IMR-90 (cell line): ENCODE measurements around the gene STAT6. TPM values are rescaled to one million over a fixed set of nuclear protein-coding genes. Genes with fewer than 3 reads are reported as not detected.

Experiments
- ATAC-seq: fragments of 200-7000 bp; cut with Tn5 transposase; 2 replicates; pipeline ENCODE4 v1.9.1; 2020; ENCODE audit warnings: low read depth, mild to moderate bottlenecking, moderate library complexity
- BruUV-seq: library from RNA; stranded (reverse); fragments of 400-500 nt; replicated peaks from 2 replicates; lab custom pipeline; 2021; lab: Mats Ljungman, UMichigan
- CTCF ChIA-PET: fragments of 300-600 bp; formaldehyde crosslinking; extraction: SDS; loops from one replicate; lab custom pipeline; 2021; ENCODE audit warnings: antibody characterized with exemption; lab: Yijun Ruan, JAX
- POLR2A ChIA-PET: fragments of 300-600 bp; sonication (Branson Sonifier 250); formaldehyde crosslinking; loops from one replicate; lab custom pipeline; 2022; ENCODE audit warnings: antibody characterized with exemption; ENCODE audit not compliant: unreplicated experiment; lab: Charles Lee
- DNase-seq: peaks from one replicate; pipeline ENCODE4 v3.0.0; 2013
- H2AFZ ChIP-seq: replicated peaks from 2 replicates; pipeline ENCODE3; 2013; ENCODE audit warnings: low read length, mild to moderate bottlenecking; ENCODE audit not compliant: poor library complexity
- H2AK5ac ChIP-seq: 2 replicates; pipeline ENCODE4 v1.6.1; 2013; ENCODE audit warnings: low read depth, low read length, inconsistent platforms
- H2AK9ac ChIP-seq: replicated peaks from 2 replicates; pipeline ENCODE3; 2013; ENCODE audit warnings: mild to moderate bottlenecking, low read depth, low read length, moderate library complexity; ENCODE audit not compliant: poor library complexity
- H2BK120ac ChIP-seq: 2 replicates; pipeline ENCODE4 v1.6.1; 2013; ENCODE audit warnings: low read depth, low read length, inconsistent platforms
- H2BK15ac ChIP-seq: 3 replicates; pipeline ENCODE4 v1.6.1; 2013; ENCODE audit warnings: low read depth, low read length, inconsistent platforms
- H2BK20ac ChIP-seq: 2 replicates; pipeline ENCODE4 v1.6.1; 2013; ENCODE audit warnings: low read depth, mild to moderate bottlenecking, inconsistent platforms, low read length, moderate library complexity
- H2BK5ac ChIP-seq: 2 replicates; pipeline ENCODE4 v1.6.1; 2013; ENCODE audit warnings: mild to moderate bottlenecking, low read depth, low read length, inconsistent platforms; ENCODE audit not compliant: poor library complexity, severe bottlenecking
- H3K14ac ChIP-seq: replicated peaks from 2 replicates; pipeline ENCODE4 v1.6.1; 2013; ENCODE audit warnings: low read depth, low read length, inconsistent platforms
- H3K18ac ChIP-seq: 2 replicates; pipeline ENCODE4 v1.6.1; 2013; ENCODE audit warnings: low read depth, low read length, control low read depth
- H3K23ac ChIP-seq: 2 replicates; pipeline ENCODE4 v1.6.1; 2013; ENCODE audit warnings: low read depth, low read length, inconsistent platforms
- H3K27ac ChIP-seq: 2 replicates; pipeline ENCODE4 v1.5.1; 2013; ENCODE audit warnings: mild to moderate bottlenecking, control low read depth, low read length; ENCODE audit not compliant: insufficient read depth
- H3K27me3 ChIP-seq: 2 replicates; pipeline ENCODE4 v1.6.1; 2013; ENCODE audit warnings: low read length; ENCODE audit not compliant: control insufficient read depth, insufficient read depth
- H3K36me3 ChIP-seq: 2 replicates; pipeline ENCODE4 v1.6.1; 2013; ENCODE audit warnings: low read length, mixed read lengths; ENCODE audit not compliant: control insufficient read depth, insufficient read depth
- H3K4ac ChIP-seq: 2 replicates; pipeline ENCODE4 v1.6.1; 2013; ENCODE audit warnings: low read depth, low read length, inconsistent platforms
- H3K4me1 ChIP-seq: 2 replicates; pipeline ENCODE4 v1.6.1; 2013; ENCODE audit warnings: low read length, mixed read lengths; ENCODE audit not compliant: control insufficient read depth, insufficient read depth
- H3K4me2 ChIP-seq: 2 replicates; pipeline ENCODE4 v1.6.1; 2013; ENCODE audit warnings: low read depth, mild to moderate bottlenecking, control low read depth, low read length, moderate library complexity
- H3K4me3 ChIP-seq: 2 replicates; pipeline ENCODE4 v1.5.1; 2013; ENCODE audit warnings: low read depth, mild to moderate bottlenecking, control low read depth, low read length, moderate library complexity; ENCODE audit not compliant: insufficient read depth
- H3K56ac ChIP-seq: 2 replicates; pipeline ENCODE4 v1.6.1; 2013; ENCODE audit warnings: low read length, inconsistent platforms; ENCODE audit not compliant: insufficient read depth; ENCODE audit errors: extremely low read depth
- H3K79me1 ChIP-seq, 2 experiments: 2 replicates each; pipeline ENCODE4 v1.6.1; 2013; ENCODE audit warnings: low read length in 2 of 2, inconsistent platforms in 1 of 2, low read depth in 1 of 2
- H3K9ac ChIP-seq: 2 replicates; pipeline ENCODE4 v1.6.1; 2013; ENCODE audit warnings: low read depth, low read length, control low read depth
- H3K9me1 ChIP-seq: 2 replicates; pipeline ENCODE4 v1.6.1; 2013; ENCODE audit warnings: low read length, inconsistent platforms; ENCODE audit not compliant: insufficient read depth
- H3K9me3 ChIP-seq: 2 replicates; pipeline ENCODE4 v1.6.1; 2013; ENCODE audit warnings: low read length; ENCODE audit not compliant: control insufficient read depth, insufficient read depth
- H4K20me1 ChIP-seq: 2 replicates; pipeline ENCODE4 v1.6.1; 2013; ENCODE audit warnings: low read length, inconsistent platforms; ENCODE audit not compliant: insufficient read depth
- H4K5ac ChIP-seq: 2 replicates; pipeline ENCODE4 v1.6.1; 2013; ENCODE audit warnings: mild to moderate bottlenecking, low read depth, low read length, control low read depth
- H4K8ac ChIP-seq, 2 experiments: 2 replicates each; pipeline ENCODE4 v1.6.1; 2013; ENCODE audit warnings: low read depth in 2 of 2, low read length in 2 of 2, control low read depth in 1 of 2, inconsistent platforms in 1 of 2
- H4K91ac ChIP-seq: 2 replicates; pipeline ENCODE4 v1.6.1; 2013; ENCODE audit warnings: low read depth, low read length, inconsistent platforms; ENCODE audit not compliant: insufficient read depth
- BHLHE40 ChIP-seq: fragments of 150-350 bp; IDR thresholded peaks from 2 replicates; pipeline ENCODE4 v1.6.1; 2016; ENCODE audit warnings: mild to moderate bottlenecking, low read depth, low read length
- CHD1 ChIP-seq: IDR thresholded peaks from 2 replicates; pipeline ENCODE4 v1.6.1; 2012; ENCODE audit warnings: low read depth, low read length, improper control_type of control experiment
- ELK1 ChIP-seq: fragments of 150-350 bp; IDR thresholded peaks from 2 replicates; pipeline ENCODE4 v1.6.1; 2016; ENCODE audit warnings: low read depth, mild to moderate bottlenecking, low read length, moderate library complexity, borderline replicate concordance
- FOS ChIP-seq: fragments of 150-350 bp; IDR thresholded peaks from 2 replicates; pipeline ENCODE4 v1.6.1; 2016; ENCODE audit warnings: low read depth, low read length
- MAZ ChIP-seq: IDR thresholded peaks from 2 replicates; pipeline ENCODE4 v1.6.1; 2012; ENCODE audit warnings: low read depth, mild to moderate bottlenecking, low read length, improper control_type of control experiment, moderate library complexity, borderline replicate concordance
- MXI1 ChIP-seq: IDR thresholded peaks from 2 replicates; pipeline ENCODE4 v1.6.1; 2012; ENCODE audit warnings: low read depth, mild to moderate bottlenecking, low read length, moderate library complexity, borderline replicate concordance
- POLR2A ChIP-seq: IDR thresholded peaks from 2 replicates; pipeline ENCODE4 v1.6.1; 2012; ENCODE audit warnings: mild to moderate bottlenecking, low read depth, low read length
- RAD21 ChIP-seq: IDR thresholded peaks from 2 replicates; pipeline ENCODE4 v1.6.1; 2012; ENCODE audit warnings: low read length, improper control_type of control experiment
- SMC3 ChIP-seq: fragments of 150-350 bp; IDR thresholded peaks from 2 replicates; pipeline ENCODE4 v1.6.1; 2016; ENCODE audit warnings: low read depth, mild to moderate bottlenecking, antibody characterized with exemption, low read length, moderate library complexity
- WGBS, 2 experiments: methylation state at CpG; one replicate each; pipeline versions ENCODE4 v1.1.5 to v1.1.7; 2013; ENCODE audit warnings: missing lambda C conversion rate in 2 of 2; ENCODE audit not compliant: insufficient read length in 1 of 2; ENCODE audit errors: extremely low coverage in 2 of 2; 5-methylcytosine and 5-hydroxymethylcytosine counted together
- dilution Hi-C: fragments of 300-500 bp; cut with HindIII; formaldehyde crosslinking; loops from one replicate; pipeline ENCODE4 v1.14.3; 2018; ENCODE audit warnings: low sequenced_read_pairs; ENCODE audit not compliant: unreplicated experiment
- in situ Hi-C: fragments of 300-500 bp; cut with MboI; formaldehyde crosslinking; loops from 3 replicates; pipeline ENCODE4 v1.14.3; 2019; ENCODE audit warnings: low sequenced_read_pairs, inconsistent platforms, mixed read lengths
- intact Hi-C: fragments of 100-400 bp; cut with micrococcal nuclease; formaldehyde crosslinking; loops from 2 replicates; pipeline ENCODE4 v1.10.0; 2022
- polyA plus RNA-seq, 3 experiments: library from polyadenylated mRNA; depleted of rRNA; stranded (reverse); fragments of >200 nt; gene quantifications; 2 replicates each; pipeline ENCODE4 v1.2.3, GENCODE V29; 2012; ENCODE audit warnings: low replicate concordance in 1 of 3
- total RNA-seq: library from RNA; depleted of rRNA; stranded (reverse); fragments of >200 nt; gene quantifications from 2 replicates; pipeline ENCODE4 v1.2.3, GENCODE V29; 2012
- TF ChIP-seq, protein P1 (sequence below): conservative IDR thresholded peaks from 2 replicates; pipeline ENCODE4 v1.5.1; 2012; ENCODE audit warnings: mild to moderate bottlenecking, low read depth, low read length, improper control_type of control experiment
- TF ChIP-seq, protein P2 (sequence below): fragments of 150-350 bp; IDR thresholded peaks from 2 replicates; pipeline ENCODE4 v1.6.1; 2017; ENCODE audit warnings: mild to moderate bottlenecking, antibody characterized with exemption, low read length, low read depth

Gene STAT6
- total and polyA plus RNA-seq, 2 of the 4 experiments (the other 2 are of a cell fraction) = 43.4 to 96.9 TPM

DNA sequence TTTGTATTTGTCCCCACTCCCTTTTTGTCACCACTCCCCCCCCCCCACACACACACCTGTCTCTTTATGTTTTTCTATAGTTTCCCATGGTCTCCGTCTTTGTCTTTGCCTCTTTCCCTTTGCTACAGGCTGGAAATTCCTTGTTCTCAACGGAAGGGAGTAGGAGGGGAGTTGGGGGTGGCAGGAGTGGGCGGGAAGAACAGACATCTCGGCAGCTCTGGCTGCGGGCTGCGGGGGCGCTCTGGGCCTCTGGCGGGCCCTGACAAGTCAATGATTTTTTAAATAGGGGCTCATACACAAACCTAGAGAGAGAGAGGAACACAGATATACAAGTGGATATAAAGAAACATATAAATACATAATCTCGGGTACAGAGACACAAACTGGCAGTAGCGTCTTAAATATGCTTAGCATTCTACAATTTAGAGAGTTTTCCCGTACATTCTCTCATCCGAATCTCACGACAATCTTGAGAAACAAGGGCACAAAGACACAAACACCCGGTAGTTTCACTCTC, 24.6 kb downstream of the STAT6 start:
- dilution Hi-C loops (no loop called here), in situ Hi-C loops (no loop called here), intact Hi-C loops (no loop called here)
- H3K14ac ChIP-seq = peak overlapping the region; percentile 97
- peaks cover 6% of the 10 kb centered on the region for H3K9me1 ChIP-seq
- H2AK9ac ChIP-seq = peak overlapping the region; percentile 98
- no TSS peak for BruUV-seq
- peaks cover 12% of the 10 kb centered on the region for H3K4me1 ChIP-seq
- peaks cover 5 to 31% of the 10 kb centered on the region in 2 experiments; a peak in 3 of 4 replicates for H3K79me1 ChIP-seq
- peak overlapping the region; percentile 89 for H2AK5ac ChIP-seq
- H3K4ac ChIP-seq = peak overlapping the region; percentile 98
- peak overlapping the region; percentile 59 for H3K4me3 ChIP-seq
- ChIA-PET POLR2A (interaction anchor here (0.6 to 1.6 kb wide), 3 partner anchors 8 to 41 kb away, joined by 3 to 9 read pairs (median 4); partner anchors contain the start of gene NEMP1), CTCF (interaction anchor here (1.0 kb wide), 1 partner anchor 153 kb away, joined by 3 read pairs; no protein-coding TSS in a partner anchor)
- H2BK15ac ChIP-seq = peak overlapping the region; percentile 90
- peak overlapping the region; percentile 91 for H3K9ac ChIP-seq
- peak overlapping the region; percentile 98 for H3K27ac ChIP-seq
- H2AFZ ChIP-seq = peak overlapping the region; percentile 85
- peak overlapping the region; percentile 99 for H3K23ac ChIP-seq
- ATAC-seq (peak; percentile 4), DNase-seq (peak; percentile 83)
- 0% methylated on average over 3 of the region's 14 CpGs; no CpG with 5 or more reads in 1 of the 2 experiments for WGBS, 2 experiments
- H2BK120ac ChIP-seq = peak overlapping the region; percentile 92
- peak overlapping the region; percentile 88 for H3K4me2 ChIP-seq
- H4K5ac ChIP-seq = peak overlapping the region; percentile 85
- H2BK20ac ChIP-seq = peak overlapping the region; percentile 63
- H4K91ac ChIP-seq = peak overlapping the region; percentile 95
- H3K18ac ChIP-seq = peak overlapping the region; percentile 80
- H3K27me3 ChIP-seq = no peaks in the 10 kb centered on the region
- H4K20me1 ChIP-seq = peaks cover 23% of the 10 kb centered on the region
- H2BK5ac ChIP-seq = peak overlapping the region; percentile 88
- TF ChIP-seq, protein P1, sequence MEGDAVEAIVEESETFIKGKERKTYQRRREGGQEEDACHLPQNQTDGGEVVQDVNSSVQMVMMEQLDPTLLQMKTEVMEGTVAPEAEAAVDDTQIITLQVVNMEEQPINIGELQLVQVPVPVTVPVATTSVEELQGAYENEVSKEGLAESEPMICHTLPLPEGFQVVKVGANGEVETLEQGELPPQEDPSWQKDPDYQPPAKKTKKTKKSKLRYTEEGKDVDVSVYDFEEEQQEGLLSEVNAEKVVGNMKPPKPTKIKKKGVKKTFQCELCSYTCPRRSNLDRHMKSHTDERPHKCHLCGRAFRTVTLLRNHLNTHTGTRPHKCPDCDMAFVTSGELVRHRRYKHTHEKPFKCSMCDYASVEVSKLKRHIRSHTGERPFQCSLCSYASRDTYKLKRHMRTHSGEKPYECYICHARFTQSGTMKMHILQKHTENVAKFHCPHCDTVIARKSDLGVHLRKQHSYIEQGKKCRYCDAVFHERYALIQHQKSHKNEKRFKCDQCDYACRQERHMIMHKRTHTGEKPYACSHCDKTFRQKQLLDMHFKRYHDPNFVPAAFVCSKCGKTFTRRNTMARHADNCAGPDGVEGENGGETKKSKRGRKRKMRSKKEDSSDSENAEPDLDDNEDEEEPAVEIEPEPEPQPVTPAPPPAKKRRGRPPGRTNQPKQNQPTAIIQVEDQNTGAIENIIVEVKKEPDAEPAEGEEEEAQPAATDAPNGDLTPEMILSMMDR = peak; percentile 48
- no peak for TF ChIP-seq BHLHE40
- TF ChIP-seq, protein P2, sequence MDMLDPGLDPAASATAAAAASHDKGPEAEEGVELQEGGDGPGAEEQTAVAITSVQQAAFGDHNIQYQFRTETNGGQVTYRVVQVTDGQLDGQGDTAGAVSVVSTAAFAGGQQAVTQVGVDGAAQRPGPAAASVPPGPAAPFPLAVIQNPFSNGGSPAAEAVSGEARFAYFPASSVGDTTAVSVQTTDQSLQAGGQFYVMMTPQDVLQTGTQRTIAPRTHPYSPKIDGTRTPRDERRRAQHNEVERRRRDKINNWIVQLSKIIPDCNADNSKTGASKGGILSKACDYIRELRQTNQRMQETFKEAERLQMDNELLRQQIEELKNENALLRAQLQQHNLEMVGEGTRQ = no peak
- no peak for TF ChIP-seq ELK1
- no peak for TF ChIP-seq SMC3
- no peak; the same call in 1 of the 2 replicates for TF ChIP-seq CHD1
- peak; percentile 14; the same call in 1 of the 2 replicates for TF ChIP-seq MAZ
- no peak for TF ChIP-seq POLR2A
- peak; percentile 20; the same call in 1 of the 2 replicates for TF ChIP-seq RAD21
- TF ChIP-seq MXI1 = no peak
- no peak for TF ChIP-seq FOS
- H3K36me3 ChIP-seq = peaks cover 12% of the 10 kb centered on the region
- no peaks in the 10 kb centered on the region for H3K9me3 ChIP-seq
- H4K8ac ChIP-seq = peak overlapping the region; percentile 86 to 93
- H3K56ac ChIP-seq = peak overlapping the region; percentile 99
